HPDE6-E6E7 (cell line): ENCODE results near the gene EXOC4.

Experiments
- DNase-seq: peaks from one replicate; pipeline ENCODE4 v3.0.0; 2011; ENCODE audit warnings: missing footprints; ENCODE audit errors: extremely low spot score

The EXOC4 gene

GRCh38 chr7:133572087-133572486, 319.2 kb downstream of the EXOC4 start:
- DNase-seq: no peak

DNA sequence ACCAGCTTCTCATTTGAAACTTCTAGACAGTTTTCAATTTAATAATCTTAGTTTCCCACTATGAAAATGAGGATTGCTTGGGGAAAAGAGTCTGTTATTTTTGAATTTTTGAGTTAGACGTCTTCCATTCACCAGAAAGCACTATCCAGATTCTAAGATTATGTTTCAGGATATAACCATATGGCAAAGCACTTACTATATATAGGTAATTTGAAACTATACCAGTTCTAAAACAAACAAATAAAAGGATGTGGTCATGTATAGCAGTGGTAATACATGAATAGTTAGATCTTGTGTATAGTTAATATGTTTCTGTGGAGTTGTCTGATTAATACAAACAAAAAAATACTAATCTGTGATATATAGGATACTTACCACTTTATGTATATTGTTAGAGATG, 320.0 kb downstream of the EXOC4 start:
- DNase-seq: no peak

- DNase-seq: no peak
These were observed 320.8 kb downstream of the EXOC4 start for GRCh38 chr7:133573554-133574265.

DNA sequence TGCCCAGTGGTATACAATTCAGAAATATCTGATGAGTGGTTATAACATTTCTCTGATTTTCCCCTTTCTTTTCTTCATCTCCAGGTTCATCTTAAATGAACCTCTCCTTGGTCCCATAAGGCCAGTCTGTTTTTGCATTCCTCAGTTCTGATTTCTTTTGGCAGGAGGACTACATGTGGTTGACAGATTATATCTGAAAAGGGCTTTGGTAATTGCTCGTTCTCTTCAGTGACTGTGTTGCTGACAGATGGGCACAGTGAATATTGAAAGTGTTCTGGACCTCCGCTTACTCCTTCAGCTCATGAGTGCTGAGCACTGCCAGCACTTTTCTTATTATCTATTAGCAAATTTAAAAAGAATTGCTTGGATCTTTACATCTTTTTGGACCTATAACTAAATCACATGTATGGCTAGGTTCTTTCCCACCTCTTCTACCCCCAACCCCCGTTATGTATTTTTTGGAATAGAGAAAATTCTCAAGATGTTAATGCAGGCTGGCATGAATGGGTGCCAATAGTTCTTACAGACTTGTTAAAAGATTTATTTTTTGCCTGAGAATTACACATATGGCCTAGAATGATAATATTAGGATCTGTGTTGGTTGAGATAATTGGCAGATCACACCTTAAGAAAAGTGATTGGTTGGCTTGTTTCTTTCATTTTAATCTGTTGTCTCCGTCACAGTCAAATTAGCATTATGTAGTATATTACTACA, 323.0 kb downstream of the EXOC4 start:
- DNase-seq: no peak

DNA sequence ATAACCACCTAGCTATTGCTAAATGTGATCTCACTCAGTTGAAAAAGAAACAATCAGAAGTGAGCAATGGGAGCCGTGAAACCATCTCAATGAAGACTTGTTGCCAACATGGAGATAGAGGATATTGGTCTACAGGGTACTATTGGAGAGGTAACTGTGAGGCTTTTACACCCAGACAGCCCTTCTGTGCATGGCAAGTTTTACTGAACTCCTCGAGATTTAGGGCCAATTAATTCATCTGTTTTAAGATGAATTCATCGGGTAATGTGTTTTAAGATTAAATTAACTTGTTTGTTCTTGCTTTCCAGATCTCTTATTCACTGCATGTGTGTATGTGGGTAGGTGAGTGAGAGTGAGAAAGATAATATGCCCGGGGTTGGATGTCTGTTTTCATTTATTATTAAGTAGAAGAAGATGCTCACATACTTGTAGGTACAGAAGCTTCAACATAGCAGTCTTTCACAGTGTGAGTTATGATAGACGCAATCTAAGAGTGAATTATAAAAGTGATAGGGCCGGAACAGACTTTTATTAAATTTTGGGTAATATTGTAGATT, 323.8 kb downstream of the EXOC4 start:
- DNase-seq: no peak

- no peak for DNase-seq
These were observed 330.1 kb downstream of the EXOC4 start for GRCh38 chr7:133582766-133583523.

GRCh38 chr7:133583545-133584171, 330.8 kb downstream of the EXOC4 start:
- DNase-seq: no peak

GRCh38 chr7:133584956-133585668, 332.2 kb downstream of the EXOC4 start:
- no peak for DNase-seq

DNA sequence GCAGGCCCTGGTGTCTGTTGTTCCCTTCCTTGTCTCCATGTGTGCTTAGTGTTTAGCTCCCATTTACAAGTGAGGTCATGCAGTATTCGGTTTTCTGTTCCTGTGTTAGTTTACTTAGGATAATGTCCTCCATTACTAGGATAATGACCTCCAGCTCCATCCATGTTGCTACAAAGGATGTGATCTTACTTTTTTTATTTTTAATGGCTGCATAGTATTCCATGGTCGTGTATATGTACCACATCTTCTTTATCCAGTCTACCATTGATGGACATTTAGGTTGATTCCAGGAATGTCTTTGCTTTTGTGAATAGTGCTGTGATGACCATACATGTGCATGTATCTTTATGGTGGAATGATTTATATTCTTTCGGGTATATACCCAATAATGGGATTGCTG, 333.4 kb downstream of the EXOC4 start:
- no peak for DNase-seq

DNA sequence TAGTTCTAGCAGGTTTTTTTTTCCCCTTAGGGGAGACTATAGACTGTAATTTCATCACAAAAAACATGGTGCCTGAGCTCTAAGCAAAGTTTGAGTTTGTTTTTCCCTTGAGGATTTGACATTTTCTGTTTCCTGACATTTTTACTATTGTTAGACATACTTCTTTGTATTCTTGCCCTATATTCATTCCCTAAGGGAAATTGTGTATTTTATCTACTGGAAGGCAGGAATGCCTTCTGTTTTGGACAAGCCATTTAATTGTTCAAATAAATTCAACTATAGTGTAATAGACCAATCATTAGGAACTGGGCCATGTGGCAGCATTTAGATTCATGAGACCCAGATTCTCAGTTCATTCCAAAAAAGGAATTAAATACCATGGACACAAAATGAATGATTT, 335.0 kb downstream of the EXOC4 start:
- no peak for DNase-seq

DNA sequence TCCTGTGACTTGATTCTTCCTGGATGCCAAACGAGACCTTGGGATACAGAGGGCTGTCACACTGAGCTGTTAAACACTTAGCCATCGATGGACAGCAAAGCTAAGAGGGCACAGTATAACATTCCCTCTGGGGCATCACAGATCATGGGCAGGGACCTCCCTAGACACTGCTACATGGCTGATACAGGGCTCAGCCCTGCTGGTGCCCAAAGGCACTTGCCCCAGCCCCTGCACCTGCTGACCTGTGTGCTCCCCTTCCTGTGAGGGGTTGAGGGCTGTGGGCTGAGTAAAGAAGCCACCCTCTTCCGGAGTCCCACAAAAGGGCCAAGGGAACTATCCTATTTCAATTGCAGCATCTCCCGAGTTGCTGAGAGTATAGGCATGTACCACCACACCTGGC, 337.9 kb downstream of the EXOC4 start:
- no peak for DNase-seq

GRCh38 chr7:133591704-133592340, 338.9 kb downstream of the EXOC4 start:
- DNase-seq: no peak

DNA sequence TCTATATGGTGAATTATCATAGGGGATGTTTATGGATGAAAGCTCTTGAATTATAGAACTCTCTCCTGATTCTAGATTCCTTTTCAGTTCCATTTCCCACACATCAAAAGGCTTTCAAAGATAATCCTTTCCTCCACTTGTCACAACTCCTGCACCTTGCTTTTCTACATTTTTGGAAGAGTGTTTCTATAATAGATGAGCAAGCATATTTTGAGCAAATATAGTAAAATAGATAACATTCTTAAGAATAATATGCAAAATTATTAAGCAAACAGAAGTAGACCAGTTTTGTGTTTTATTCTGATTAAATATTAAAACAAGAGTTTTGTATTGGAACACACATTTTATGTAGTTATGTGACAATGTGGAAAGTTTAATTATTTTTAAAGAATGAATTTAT, 340.7 kb downstream of the EXOC4 start:
- no peak for DNase-seq

DNA sequence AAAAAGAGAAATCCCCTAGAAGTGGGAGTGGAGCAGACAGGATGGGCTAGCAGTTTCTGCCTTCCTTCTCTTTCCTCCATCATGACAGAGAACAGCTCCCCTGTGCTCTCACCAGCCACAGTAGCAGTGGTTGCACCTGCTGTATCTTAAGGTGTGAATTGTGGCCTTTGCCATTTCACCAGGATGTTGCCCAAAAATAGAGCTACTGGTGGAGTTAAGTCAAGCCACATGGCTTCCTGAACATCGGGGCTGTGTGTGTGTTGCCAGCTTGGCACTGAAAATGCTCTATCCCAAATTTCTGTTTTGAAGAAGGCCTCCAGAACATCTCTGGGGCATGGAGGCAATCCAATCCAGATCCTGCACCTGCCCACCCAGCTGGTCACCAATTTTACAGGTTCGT, 348.7 kb downstream of the EXOC4 start:
- no peak for DNase-seq

GRCh38 chr7:133602291-133602690, 349.4 kb downstream of the EXOC4 start:
- DNase-seq: no peak

DNA sequence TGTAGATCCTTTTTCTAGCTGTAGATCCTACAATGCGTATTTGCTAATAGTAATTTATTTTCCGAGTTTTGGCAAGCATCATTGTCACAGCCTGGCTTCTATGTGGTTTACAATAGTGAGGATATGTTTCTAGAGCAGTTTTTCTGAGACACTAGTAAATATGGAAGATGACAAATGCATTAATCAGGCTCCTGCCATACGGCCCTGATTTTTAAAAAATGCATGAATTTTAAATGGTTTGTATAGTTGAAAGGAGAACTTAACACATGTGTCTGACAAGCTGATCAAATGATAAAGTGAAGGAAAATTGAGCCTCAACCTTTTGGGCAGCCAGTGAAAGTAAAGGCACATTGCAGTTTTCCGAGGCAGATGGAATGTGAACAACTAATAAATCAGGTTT, 354.1 kb downstream of the EXOC4 start:
- no peak for DNase-seq

DNA sequence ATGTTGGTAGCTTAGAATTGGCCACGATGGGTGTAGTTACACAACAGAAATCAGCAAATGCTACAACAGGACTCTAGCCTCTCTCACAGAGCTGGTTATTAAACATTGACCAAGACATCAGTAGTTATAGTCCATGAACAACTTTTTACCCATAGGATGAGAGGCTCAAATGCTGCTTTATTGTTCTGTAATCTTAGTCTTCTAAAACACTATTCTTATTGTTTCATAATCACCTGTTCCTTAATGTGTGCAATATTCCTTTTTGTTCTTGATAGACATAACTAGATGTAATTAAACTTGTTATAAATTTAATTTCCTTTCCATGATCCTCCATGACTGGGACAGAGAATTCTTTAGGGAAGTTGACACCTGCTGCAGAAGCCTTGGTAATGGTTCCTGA, 356.9 kb downstream of the EXOC4 start:
- no peak for DNase-seq

DNA sequence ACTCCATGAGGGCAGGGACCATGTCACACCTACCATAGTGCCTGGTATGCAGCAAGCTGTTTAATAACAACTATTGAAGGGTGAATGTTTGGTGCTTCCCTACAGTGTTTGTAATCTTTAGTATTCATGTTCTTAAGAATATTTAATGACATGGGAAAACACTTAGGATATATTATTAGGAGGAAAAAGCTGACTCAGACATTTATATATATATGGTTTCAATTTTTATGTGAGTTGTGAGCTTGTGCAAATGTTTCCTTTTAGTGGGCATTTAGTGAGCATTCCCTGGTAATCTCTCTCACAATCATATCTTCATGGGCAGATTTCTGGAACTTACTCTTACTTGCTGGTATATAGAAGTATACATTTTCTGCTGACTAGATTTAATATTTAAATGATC, 359.1 kb downstream of the EXOC4 start:
- DNase-seq: no peak

DNA sequence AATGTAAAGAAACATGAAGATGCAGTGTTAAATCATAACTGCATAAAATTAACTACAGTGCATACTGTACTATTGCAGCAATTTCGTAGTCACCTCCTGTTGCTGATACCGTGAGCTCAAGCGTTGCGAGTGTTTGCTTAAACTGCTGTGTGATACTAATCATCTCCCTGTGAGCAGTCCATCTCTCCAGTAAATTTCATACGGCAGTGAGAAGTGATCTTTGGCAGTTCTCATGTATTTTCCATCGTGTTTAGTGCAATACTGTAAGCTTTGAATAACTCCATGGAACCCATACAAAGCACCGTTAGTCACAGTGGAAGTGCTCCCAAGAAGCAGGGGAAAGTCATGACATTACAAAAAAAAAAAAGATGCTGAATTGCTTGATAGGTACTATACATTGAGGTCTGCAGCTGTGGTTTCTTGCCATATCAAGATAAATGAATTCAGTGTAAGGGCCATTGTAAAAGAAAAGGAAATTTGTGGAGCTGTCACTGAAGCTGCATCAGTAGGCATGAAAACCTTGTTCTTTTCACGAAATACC, 360.4 kb downstream of the EXOC4 start:
- DNase-seq: no peak

DNA sequence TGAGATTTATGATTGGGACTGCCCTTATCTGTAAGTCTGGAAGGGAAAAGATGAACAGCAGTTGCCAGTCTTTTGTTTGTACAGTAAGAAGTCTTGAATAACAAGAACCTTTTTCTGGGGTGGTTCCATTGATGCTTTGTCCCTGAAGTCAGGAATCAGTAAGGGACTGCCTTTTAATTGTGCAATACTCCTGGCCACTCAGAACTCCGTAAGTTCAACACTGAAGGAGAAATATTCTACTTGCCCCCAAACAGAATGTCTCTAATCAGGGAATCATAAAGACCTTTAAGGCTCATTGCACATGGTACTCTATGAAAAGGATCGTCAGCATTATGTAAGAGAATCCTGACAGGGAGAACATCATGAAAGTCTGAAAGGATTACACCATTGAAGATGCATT, 361.4 kb downstream of the EXOC4 start:
- no peak for DNase-seq

- DNase-seq: no peak
These were observed 366.1 kb downstream of the EXOC4 start for GRCh38 chr7:133618970-133619369.
